Activated CD4-positive, alpha-beta T cell treated with anti-CD3 and anti-CD28 coated beads, Interleukin-2, amount 50 U/mL, for 4 hours (primary cell): ENCODE data around the gene HLA-C.
A peak's percentile ranks its signal among the peaks of the same experiment; 100 is the strongest.
"Not testable (repeated sequence)": the region's sequence is repeated elsewhere in the genome, so short reads cannot be mapped to it uniquely, and the experiment has no call there.

Experiments
- DNase-seq, 2 experiments: peaks; one replicate each; pipeline ENCODE4 v3.0.0-alpha.2; 2020

HLA-C gene

DNA sequence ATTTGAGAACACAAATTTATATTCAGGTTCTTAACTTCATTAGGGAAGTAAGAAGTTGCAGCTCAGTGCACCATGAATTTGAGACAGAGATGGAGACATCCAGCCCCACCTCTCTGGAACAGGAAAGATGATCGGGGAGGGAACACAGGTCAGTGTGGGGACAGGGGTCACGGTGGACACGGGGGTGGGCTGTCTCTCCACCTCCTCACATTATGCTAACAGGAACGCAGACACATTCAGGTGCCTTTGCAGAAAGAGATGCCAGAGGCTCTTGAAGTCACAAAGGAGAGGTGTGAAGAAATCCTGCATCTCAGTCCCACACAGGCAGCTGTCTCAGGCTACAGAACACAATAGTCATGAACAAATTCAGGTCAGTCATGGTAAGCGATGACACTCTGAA is 3.1 kb downstream of the HLA-C start:
- DNase-seq, result no peak

DNA sequence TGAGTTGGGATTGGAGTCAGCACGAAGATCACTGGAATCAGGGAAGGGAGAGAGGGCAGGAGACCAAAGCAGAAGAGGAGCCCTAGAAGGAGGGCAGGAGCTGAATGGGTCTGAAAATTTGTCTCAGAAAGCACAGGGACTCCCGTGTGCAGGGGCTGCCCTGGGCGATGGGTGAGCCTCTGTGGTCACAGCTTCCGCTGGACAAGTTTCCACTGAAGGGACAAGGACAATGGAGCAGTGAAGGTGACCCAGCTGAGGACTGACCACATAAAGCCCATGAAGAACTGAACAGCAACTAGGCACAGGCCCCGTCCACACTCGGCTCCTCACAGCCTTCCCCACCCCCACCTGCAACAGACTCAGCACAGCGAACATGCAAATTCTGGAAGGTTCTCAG is 3.5 kb downstream of the HLA-C start:
- no peak for DNase-seq

DNA sequence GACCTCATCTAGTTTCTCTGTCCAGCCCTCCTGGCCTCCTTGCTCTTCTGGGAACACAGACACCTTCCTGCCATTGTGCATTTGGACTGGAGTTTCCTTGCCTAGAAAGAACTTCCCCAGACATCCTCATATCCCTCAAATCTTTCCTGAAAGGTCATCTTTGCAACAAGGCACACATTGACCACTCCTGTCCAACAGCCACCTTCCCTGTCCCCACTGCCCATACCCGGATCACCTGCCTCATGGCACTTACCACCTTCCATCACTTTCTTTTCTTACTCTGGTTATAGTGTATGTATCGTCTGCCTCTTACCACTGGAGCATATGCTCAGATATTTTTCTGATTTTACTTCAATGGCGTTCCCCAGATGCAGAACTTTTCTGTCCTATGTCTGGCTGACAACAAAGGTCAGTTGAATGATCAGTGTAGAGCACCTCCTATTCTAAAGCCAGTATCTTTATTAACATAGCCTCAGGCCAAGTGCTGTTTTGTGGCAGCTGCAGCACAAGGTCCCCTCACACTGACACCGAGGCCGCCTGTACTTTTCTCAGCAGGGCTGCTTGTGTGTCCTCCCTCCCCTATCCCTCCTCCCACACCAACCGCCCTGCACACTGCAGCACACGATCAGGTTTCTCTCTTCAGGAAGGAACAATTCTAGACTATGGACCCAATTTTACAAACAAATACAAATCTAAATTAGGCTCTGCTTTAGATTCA is 4.1 kb downstream of the HLA-C start:
- DNase-seq, result no peak

DNA sequence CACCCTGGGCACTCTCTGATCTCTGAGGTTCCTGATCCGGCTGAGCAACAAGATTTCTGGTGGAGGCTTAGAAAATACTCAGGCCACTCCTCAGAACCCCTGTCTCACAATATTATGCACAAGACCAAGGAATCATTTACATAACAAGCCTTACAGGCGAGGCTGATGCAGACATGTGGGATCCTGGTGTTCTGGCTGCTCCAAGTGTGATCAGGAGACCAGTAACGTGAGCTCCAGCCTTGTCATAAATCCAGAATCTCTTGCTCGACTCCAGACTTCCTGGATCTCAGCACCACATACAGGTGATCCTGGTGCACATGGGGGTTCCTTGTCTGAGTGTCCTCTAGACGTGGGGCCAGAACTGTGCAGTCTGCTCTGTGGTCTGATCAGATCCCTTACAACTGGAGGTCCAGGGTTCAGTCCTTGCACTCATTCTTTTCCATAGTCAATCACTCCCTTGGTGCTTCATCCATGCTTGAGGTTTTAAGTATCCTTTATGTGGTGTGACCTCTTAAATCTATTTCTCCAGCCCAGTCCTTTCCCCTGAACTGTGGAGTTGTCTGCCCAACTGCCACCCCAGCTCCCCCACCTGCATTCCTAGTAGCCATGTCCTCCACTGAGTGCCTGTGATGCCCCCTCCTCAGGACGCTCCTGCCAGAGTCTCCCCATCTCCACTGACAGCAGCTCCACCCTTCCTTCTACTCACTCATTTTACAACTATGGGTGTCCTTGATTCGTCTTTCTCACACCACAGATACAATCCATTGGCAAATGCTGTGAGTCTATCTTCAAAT is 5.1 kb downstream of the HLA-C start:
- no peak for DNase-seq

DNA sequence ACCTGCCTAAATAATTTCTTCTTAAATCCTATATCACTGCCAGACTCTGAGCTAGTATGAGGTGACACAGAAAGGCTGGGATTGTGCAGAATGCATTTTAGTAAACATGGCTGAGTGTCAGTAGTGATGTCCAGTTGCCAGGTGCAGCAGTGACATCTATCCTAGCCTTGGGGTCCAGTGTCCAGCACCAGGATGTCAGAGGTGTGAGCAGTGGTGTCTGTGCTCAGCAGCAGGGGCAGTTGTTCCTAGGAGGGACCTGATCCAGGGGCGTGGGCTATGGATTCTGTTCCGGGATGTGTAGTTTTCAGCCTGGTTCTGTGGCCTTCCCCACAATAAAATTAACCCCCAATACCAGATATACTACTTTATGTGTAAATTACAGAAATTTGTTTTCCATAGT is 6.0 kb downstream of the HLA-C start:
- no peak for DNase-seq

DNA sequence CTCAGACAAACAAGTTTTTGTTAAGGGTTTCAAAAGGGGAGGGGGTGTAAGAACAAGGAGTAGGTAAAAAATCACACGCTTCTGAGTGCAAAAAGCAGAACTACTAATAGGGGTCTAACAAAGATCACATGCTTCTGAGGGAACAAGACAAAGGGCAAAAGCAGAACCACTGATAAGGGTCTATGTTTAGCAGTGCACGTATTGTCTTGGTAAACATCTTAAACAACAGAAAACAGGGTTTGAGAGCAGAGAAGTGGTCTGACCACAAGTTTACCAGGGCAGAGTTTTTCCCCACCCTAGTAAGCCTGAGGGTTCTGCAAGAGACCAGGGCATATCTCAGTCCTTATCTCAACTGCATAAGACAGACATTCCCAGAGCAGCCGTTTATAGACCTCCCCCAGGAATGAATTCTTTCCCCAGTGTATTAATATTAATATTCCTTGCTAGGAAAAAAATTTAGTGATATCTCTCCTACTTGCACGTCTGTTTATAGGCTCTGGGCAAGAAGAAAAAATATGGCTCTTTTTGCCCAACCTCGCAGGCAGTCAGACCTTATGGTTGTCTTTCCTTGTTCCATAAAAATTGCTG is 8.5 kb downstream of the HLA-C start:
- not testable (repeated sequence) for DNase-seq

DNA sequence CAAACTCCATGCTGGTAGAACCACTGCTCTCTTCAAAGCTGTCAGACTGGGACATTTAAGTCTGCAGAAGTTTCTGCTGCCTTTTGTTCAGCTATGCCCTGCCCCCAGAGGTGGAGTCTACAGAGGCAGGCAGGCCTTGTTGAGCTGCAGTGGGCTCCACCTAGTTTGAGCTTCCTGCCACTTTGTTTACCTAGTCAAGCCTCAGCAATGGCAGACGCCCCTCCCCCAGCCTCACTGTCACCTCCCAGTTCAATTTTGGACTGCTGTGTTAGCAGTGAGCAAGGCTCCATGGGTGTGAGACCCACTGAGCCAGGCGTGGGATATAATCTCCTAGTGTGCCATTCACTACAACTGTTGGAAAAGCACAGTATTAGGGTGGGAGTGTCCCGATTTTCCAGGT is 11.9 kb downstream of the HLA-C start:
- DNase-seq, result peak; percentile 43 to 45

DNA sequence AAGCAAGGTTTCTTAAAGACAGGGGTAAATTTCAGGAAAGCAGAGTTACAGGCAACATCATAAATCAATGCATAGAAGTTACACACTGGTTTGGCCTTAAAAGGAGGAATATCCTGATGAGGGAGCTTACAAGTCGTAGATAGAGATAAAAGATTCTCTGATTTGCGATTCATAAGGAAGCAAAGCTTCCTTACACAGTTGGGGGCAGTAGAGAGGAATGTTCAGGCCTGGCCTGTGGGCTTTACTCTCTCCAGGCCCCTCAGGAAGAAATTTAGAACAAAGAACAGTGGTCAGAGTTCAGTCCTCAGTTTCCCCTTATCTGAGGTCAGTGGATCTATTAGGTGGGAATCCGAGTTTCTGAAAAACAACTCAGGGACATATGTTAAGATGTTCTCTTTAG is 19.3 kb downstream of the HLA-C start:
- DNase-seq, result no peak

DNA sequence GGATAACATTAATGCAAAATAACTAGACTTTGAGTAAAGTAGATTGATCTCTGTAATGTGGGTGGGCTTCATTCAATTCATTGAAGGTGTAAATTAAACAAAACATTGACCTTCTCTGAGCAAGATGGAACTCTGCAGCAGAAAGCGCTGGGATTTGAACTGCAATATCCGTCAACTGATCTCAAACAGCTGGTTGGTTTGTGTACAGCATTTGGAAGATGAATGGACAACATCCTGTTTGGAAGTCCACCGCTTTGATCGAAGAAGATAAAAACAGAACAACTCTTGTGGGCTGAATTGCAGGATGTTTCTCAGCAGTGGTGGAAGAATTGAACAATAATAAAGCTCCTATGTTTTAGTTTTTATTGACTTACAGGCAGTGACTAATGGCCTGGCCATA is 20.6 kb downstream of the HLA-C start:
- DNase-seq, result no peak

DNA sequence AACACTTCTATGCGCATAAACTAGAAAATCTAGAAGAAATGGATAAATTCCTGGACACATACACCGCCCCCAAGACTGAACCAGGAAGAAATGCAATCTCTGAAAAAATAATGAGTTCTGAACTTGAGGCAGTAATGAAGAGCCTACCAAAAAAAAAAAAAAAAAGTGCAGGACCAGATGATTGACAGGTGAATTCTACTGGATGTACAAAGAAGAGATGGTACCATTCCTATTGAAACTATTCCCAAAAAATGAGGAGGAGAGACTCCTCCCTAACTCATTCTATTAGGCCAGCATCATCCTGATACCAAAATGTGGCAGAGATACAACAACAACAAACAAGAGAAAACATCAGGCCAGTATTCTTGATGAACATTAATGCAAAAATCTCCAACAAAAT is 22.7 kb downstream of the HLA-C start:
- DNase-seq, result no peak

DNA sequence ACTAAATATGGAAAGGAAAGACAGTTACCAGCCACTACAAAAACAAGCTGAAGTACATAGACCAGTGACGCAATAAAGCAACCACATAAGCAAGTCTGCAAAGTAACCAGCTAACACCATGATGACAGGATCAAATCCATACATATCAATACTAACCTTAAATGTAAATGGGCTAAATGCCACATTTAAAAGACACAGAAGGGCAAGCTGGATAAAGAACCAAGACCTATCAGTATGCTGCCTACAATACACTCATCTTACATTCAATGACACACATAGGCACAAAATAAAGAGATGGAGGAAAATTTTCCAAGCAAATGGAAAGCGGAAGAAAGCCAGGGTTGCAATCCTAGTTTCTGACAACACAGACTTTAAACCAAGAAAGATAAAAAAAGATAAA is 24.1 kb downstream of the HLA-C start:
- no peak for DNase-seq

DNA sequence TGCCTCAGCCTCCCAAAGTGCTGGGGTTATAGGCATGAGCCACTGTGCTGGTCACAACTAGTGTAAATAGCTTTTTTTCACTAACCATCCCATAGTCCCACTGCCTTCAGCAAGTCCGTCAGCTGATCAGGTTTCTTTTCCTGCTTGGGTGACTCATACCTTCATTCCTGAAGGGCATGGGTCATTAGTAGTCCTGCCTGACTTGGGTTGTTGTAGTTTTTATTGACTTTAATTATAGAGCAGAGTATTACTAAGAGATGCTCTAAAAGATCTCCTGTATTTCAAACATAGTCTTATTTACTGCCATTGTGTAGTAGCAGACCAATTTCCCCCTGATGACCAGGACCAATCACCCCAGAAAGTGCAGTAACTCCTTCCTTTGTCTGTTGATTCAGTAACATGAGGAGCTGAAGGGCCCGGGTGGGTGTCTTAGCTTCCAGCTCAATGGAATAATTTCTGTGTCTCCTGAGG is 25.8 kb downstream of the HLA-C start:
- DNase-seq, result no peak

DNA sequence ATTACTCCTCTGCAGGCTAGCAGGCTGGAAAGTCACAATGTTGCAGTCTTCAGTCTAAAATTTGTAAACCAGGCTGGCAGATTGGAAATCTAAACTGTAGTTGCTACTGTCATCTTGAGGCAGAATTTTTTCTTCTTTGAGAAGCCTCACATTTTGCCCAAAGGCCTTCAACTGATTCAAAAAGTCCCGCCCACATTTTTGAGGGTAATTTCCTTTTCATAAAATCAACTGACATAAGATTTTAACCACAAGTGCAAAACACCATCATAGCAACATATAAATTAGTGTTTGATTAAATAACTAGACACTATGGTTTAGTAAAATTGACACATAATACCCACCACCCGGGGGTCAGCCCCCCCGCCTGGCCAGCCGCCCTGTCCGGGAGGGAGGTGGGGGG is 28.4 kb downstream of the HLA-C start:
- no peak for DNase-seq

DNA sequence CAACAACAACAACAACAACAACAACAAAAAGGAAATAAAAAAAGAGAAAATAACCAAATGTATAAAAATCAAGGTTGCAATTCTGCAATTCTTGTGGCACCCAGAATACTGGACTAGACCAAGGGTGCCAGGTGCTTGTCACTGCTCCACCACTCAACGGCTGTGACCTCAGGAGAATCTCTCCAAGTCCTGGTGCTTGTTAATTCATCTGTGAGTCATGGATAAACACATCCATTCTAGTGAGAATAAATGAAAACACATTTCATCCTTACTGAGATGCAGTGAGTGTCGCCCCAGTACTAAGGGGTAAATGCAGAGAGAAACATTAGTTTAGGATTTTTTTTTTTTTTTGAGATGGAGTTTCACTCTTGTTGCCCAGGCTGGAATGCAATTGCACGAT is 32.0 kb downstream of the HLA-C start:
- no peak for DNase-seq

DNA sequence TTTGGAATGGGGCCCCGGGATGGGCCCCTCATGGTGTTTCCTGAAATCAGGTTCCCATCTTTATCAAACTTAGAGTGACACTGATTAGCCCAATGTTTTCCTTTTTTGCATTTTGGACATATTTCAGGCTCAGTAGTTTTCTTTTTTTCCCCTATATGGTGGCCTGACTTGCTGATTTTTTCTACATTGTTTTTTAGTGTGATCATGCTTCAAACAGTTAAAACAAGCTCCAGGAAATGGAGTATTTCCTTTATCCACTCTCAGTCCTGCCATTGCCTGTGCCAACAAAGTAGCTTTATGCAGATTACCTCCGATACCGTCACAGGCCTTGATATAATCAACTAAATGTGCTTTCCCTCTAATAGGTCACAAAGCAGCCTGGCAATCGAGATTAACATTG is 37.8 kb downstream of the HLA-C start:
- not testable (repeated sequence) for DNase-seq

DNA sequence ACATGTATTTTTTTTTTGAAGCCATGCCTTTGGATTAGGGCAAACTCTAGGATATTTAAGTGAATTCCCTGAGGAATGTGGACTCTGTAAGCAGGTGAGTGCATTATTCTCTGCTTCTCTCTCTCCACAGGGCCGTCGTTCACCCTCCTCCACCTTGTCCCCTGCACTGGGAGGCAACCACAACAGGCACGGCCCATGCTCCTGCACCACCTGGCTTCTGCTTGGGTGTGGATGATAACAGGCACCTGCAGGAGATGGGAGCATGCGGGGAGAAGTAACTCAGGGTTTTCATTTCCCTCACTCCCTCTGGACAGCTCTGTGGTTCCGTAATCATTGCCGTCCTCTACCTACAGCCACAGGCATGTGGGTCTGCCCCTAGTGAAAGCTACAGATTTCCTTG is 43.4 kb downstream of the HLA-C start:
- DNase-seq, result no peak

DNA sequence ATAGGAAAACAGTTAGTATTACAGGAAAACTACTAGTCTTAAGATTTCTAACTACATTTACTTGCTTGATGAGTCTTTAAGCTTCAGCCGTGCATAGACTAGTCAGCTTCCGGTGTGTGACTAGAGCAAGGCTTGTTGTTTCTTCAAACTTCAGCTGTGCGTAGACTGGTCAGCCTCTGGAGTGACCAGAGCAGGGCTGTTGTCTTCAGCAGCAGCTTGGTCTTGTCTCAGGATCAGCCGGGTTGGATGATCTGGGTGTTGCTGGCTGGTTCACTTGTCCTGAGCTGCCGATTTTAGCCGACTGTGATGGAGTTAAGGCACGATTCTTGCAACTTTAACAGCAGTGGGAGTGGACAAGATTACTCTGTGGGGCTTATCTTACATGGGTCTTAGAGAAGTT is 44.7 kb downstream of the HLA-C start:
- no peak for DNase-seq

DNA sequence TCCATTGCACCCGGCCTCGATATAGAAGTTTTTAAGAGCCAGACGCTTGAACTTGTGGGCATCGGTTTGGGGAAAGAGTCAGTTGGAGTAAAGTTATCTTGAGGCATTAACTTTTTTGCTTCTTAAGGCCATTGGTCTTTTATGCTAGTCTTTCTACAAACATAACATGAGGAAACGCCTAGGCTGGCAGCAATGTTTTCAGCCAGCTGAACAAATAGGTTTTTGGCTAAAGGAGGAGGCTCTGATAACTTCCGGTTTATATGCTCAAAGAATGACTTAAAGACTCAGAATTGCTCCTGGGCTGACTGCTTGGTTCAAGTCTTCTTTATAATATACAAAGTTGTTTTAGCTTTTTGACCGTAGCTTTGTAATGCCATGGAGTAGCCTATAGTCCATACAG is 46.2 kb downstream of the HLA-C start:
- DNase-seq, result no peak

DNA sequence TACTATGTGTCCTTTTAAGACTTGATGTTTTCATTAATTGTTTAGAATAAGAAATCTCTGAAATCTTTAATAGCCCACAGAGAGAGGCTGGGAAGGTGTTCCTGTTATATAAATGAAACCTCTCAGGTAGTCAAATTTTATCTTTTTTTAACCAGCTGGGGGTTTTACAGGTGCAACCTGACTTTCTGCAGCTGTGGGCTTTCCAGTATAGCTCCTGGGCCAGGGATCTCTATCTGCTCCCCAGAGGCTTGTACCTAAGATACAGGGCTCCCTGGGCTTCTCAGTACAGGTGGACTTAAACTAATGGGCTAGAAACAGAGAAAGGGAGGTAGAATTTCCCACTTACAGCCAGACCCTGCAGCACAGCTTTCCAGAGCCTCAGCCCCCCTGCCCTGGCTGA is 49.4 kb downstream of the HLA-C start:
- no peak for DNase-seq
